GM12878 (cell line): ENCODE data around the gene FGFBP1. TPM values are rescaled to one million over a fixed set of nuclear protein-coding genes. Genes with fewer than 3 reads are reported as not detected.

ENCODE experiments used
- CHD2 ChIP-seq: IDR thresholded peaks from 2 replicates; pipeline ENCODE4 v1.6.1; 2011; ENCODE audit warnings: low read depth, low read length, improper control_type of control experiment, borderline replicate concordance
- HDAC6 ChIP-seq: fragments of 200-600 bp; sonication (generic); IDR thresholded peaks from one replicate; pipeline ENCODE4 v1.8.0; 2017; ENCODE audit warnings: antibody characterized with exemption; ENCODE audit not compliant: unreplicated experiment
- MEF2B ChIP-seq: fragments of 450-650 bp; IDR thresholded peaks from 2 replicates; pipeline ENCODE4 v1.6.1; 2018; ENCODE audit warnings: mild to moderate bottlenecking, moderate library complexity; ENCODE audit not compliant: partially characterized antibody, poor library complexity, severe bottlenecking
- TCF12 ChIP-seq: IDR thresholded peaks from 2 replicates; pipeline ENCODE4 v1.6.1; 2011; ENCODE audit warnings: low read depth, mild to moderate bottlenecking, low read length
- polyA plus RNA-seq, 11 experiments: library from polyadenylated mRNA; depleted of rRNA in 4 of 11; unstranded in 6 of 11; stranded (reverse) in 5 of 11; fragments of >200 nt; fragmentation: Nextera tagmentation in 4 of 11; fragmentation: Illumina TruSeq in 1 of 11; extraction: Ambion mirVana in 4 of 11; extraction: Trizol in 1 of 11; gene quantifications; 1 replicate in 1 of 11; 2 replicates in 10 of 11; pipeline versions ENCODE4 v1.2.1 to v1.2.3, GENCODE V29; 2011 to 2016; ENCODE audit warnings: inconsistent platforms in 2 of 11, missing spikeins in 2 of 11, low read depth in 1 of 11
- total RNA-seq, 4 experiments: library from RNA; depleted of rRNA in 3 of 4; stranded (reverse); fragments of >200 nt in 3 of 4; fragmentation: Illumina TruSeq in 1 of 4; extraction: Trizol in 1 of 4; gene quantifications; 2 replicates each; pipeline versions ENCODE4 v1.2.1 to v1.2.3, GENCODE V29; 2013 to 2021
- TF ChIP-seq, protein P1 (sequence below): fragments of 450-650 bp; IDR thresholded peaks from 2 replicates; pipeline ENCODE4 v1.6.1; 2017; ENCODE audit warnings: mild to moderate bottlenecking, moderate library complexity
- TF ChIP-seq, protein P2 (sequence below): fragments of 450-650 bp; IDR thresholded peaks from 2 replicates; pipeline ENCODE4 v1.6.1; 2016; ENCODE audit warnings: mild to moderate bottlenecking

FGFBP1 gene
- total and polyA plus RNA-seq, 10 of the 15 experiments (the other 5 are each of a cell fraction or from before 2014, with no cell fraction given), result 0.09 to 0.11 (median 0.09) TPM; not detected in 7

- TF ChIP-seq, protein P1, sequence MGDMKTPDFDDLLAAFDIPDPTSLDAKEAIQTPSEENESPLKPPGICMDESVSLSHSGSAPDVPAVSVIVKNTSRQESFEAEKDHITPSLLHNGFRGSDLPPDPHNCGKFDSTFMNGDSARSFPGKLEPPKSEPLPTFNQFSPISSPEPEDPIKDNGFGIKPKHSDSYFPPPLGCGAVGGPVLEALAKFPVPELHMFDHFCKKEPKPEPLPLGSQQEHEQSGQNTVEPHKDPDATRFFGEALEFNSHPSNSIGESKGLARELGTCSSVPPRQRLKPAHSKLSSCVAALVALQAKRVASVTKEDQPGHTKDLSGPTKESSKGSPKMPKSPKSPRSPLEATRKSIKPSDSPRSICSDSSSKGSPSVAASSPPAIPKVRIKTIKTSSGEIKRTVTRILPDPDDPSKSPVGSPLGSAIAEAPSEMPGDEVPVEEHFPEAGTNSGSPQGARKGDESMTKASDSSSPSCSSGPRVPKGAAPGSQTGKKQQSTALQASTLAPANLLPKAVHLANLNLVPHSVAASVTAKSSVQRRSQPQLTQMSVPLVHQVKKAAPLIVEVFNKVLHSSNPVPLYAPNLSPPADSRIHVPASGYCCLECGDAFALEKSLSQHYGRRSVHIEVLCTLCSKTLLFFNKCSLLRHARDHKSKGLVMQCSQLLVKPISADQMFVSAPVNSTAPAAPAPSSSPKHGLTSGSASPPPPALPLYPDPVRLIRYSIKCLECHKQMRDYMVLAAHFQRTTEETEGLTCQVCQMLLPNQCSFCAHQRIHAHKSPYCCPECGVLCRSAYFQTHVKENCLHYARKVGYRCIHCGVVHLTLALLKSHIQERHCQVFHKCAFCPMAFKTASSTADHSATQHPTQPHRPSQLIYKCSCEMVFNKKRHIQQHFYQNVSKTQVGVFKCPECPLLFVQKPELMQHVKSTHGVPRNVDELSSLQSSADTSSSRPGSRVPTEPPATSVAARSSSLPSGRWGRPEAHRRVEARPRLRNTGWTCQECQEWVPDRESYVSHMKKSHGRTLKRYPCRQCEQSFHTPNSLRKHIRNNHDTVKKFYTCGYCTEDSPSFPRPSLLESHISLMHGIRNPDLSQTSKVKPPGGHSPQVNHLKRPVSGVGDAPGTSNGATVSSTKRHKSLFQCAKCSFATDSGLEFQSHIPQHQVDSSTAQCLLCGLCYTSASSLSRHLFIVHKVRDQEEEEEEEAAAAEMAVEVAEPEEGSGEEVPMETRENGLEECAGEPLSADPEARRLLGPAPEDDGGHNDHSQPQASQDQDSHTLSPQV, result 0 out of 2 replicates have a peak, but pooled peaks have one; percentile 17
- 0 out of 2 replicates have a peak, but pooled peaks have one; percentile 40 for TF ChIP-seq CHD2
- TF ChIP-seq HDAC6, result no peak
- no peak for TF ChIP-seq TCF12
- peak; percentile 56 for TF ChIP-seq MEF2B
- TF ChIP-seq, protein P2, sequence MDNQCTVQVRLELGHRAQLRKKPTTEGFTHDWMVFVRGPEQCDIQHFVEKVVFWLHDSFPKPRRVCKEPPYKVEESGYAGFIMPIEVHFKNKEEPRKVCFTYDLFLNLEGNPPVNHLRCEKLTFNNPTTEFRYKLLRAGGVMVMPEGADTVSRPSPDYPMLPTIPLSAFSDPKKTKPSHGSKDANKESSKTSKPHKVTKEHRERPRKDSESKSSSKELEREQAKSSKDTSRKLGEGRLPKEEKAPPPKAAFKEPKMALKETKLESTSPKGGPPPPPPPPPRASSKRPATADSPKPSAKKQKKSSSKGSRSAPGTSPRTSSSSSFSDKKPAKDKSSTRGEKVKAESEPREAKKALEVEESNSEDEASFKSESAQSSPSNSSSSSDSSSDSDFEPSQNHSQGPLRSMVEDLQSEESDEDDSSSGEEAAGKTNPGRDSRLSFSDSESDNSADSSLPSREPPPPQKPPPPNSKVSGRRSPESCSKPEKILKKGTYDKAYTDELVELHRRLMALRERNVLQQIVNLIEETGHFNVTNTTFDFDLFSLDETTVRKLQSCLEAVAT, result peak; percentile 26; the same call in 1 of the 2 replicates
Measured at GRCh38 chr4:15956179-15956850, 17.8 kb upstream of the FGFBP1 start (continued).
